Measurements from ENCODE around the gene EXO1. TPM values are rescaled to one million over a fixed set of nuclear protein-coding genes. Genes with fewer than 3 reads are reported as not detected.

EXO1 gene
- total RNA-seq, 1 donor from 2014 or later = 3.8 TPM

- TF ChIP-seq, protein P1, sequence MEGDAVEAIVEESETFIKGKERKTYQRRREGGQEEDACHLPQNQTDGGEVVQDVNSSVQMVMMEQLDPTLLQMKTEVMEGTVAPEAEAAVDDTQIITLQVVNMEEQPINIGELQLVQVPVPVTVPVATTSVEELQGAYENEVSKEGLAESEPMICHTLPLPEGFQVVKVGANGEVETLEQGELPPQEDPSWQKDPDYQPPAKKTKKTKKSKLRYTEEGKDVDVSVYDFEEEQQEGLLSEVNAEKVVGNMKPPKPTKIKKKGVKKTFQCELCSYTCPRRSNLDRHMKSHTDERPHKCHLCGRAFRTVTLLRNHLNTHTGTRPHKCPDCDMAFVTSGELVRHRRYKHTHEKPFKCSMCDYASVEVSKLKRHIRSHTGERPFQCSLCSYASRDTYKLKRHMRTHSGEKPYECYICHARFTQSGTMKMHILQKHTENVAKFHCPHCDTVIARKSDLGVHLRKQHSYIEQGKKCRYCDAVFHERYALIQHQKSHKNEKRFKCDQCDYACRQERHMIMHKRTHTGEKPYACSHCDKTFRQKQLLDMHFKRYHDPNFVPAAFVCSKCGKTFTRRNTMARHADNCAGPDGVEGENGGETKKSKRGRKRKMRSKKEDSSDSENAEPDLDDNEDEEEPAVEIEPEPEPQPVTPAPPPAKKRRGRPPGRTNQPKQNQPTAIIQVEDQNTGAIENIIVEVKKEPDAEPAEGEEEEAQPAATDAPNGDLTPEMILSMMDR (IDR thresholded peaks at IDR 0.05) = no peak
- Mint-ChIP-seq H3K36me3 (ENCODE audit: low read depth) (no peaks in the 10 kb centered on the region), H3K27me3 (ENCODE audit: low read depth) (no peaks in the 10 kb centered on the region), H3K4me3 (ENCODE audit: unreplicated experiment) (no peak overlapping the region), H3K9me3 (ENCODE audit: low read depth) (no peaks in the 10 kb centered on the region), H3K27ac (ENCODE audit: unreplicated experiment) (no peak overlapping the region), H3K4me1 (ENCODE audit: low read depth) (no peaks in the 10 kb centered on the region)
- DNase-seq (ENCODE audit: low spot score) = no peak
These were observed 47.0 kb downstream of the EXO1 start for GRCh38 chr1:241895013-241895412.

GRCh38 chr1:241896670-241896962 is 48.6 kb downstream of the EXO1 start:
- Mint-ChIP-seq H3K27ac (ENCODE audit: unreplicated experiment) (no peak overlapping the region), H3K4me1 (ENCODE audit: low read depth) (no peaks in the 10 kb centered on the region), H3K4me3 (ENCODE audit: unreplicated experiment) (no peak overlapping the region), H3K9me3 (ENCODE audit: low read depth) (no peaks in the 10 kb centered on the region), H3K36me3 (ENCODE audit: low read depth) (no peaks in the 10 kb centered on the region), H3K27me3 (ENCODE audit: low read depth) (no peaks in the 10 kb centered on the region)
- TF ChIP-seq, protein P1 (IDR thresholded peaks at IDR 0.05) = no peak
- no peak for DNase-seq (ENCODE audit: low spot score)

DNA sequence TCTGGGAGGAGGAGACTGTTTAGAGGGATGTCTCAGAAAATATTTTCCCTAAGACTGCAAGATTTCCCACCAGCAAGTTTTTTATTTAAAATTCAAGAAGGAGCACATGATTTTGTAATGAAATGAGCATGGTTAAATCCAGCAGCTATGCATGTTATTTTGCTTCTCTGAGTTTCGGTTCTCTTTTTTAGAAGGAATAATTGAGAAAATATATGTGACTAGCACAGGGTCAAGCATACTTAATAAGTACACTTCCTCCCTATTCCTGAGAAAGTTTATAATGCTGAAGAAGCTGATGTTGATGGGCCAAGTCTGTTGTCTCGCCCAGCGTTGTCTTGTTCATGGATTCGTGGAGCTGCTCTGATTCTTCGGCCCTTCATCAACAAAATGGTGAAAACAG is 51.2 kb downstream of the EXO1 start:
- Mint-ChIP-seq H3K27me3 (ENCODE audit: low read depth) (no peaks in the 10 kb centered on the region), H3K4me3 (ENCODE audit: unreplicated experiment) (no peak overlapping the region), H3K36me3 (ENCODE audit: low read depth) (no peaks in the 10 kb centered on the region), H3K27ac (ENCODE audit: unreplicated experiment) (no peak overlapping the region), H3K9me3 (ENCODE audit: low read depth) (no peaks in the 10 kb centered on the region), H3K4me1 (ENCODE audit: low read depth) (peaks cover 5% of the 10 kb centered on the region)
- TF ChIP-seq, protein P1 (IDR thresholded peaks at IDR 0.05) = no peak
- DNase-seq (ENCODE audit: low spot score) = no peak

- no peak for DNase-seq (ENCODE audit: low spot score)
These were observed 52.4 kb downstream of the EXO1 start for GRCh38 chr1:241900381-241900780.

GRCh38 chr1:241902391-241903065 is 54.5 kb downstream of the EXO1 start:
- Mint-ChIP-seq H3K4me1 (ENCODE audit: low read depth) (peaks cover 5% of the 10 kb centered on the region), H3K9me3 (ENCODE audit: low read depth) (no peaks in the 10 kb centered on the region), H3K36me3 (ENCODE audit: low read depth) (no peaks in the 10 kb centered on the region), H3K4me3 (ENCODE audit: unreplicated experiment) (no peak overlapping the region), H3K27me3 (ENCODE audit: low read depth) (no peaks in the 10 kb centered on the region), H3K27ac (ENCODE audit: unreplicated experiment) (no peak overlapping the region)
- no peak for DNase-seq (ENCODE audit: low spot score)
- TF ChIP-seq, protein P1 (IDR thresholded peaks at IDR 0.05) = no peak

More at GRCh38 chr1:241900381-241900780, 52.4 kb downstream of the EXO1 start:
- H3K27me3 Mint-ChIP-seq (ENCODE audit: low read depth) = no peaks in the 10 kb centered on the region
- H3K9me3 Mint-ChIP-seq (ENCODE audit: low read depth) = no peaks in the 10 kb centered on the region
- no peaks in the 10 kb centered on the region for H3K36me3 Mint-ChIP-seq (ENCODE audit: low read depth)
- peaks cover 5% of the 10 kb centered on the region for H3K4me1 Mint-ChIP-seq (ENCODE audit: low read depth)
- H3K4me3 Mint-ChIP-seq (ENCODE audit: unreplicated experiment) = no peak overlapping the region
- TF ChIP-seq, protein P1 (IDR thresholded peaks at IDR 0.05) = no peak
- H3K27ac Mint-ChIP-seq (ENCODE audit: unreplicated experiment) = no peak overlapping the region
